Keratinocyte (primary cell): ENCODE data around the gene SELENOS. TPM values are rescaled to one million over a fixed set of nuclear protein-coding genes. Genes with fewer than 3 reads are reported as not detected.

Experiments used
- DNase-seq: peaks from one replicate; pipeline ENCODE4 v3.0.0-alpha.2; 2011; ENCODE audit warnings: low read depth, missing footprints, low spot score
- FAIRE-seq: peaks from 2 replicates; lab custom pipeline; 2011; peaks lifted over from hg19 to GRCh38; lab: Jason Lieb, UNC
- H2AFZ ChIP-seq: 2 replicates; pipeline ENCODE4 v1.6.0; 2012; ENCODE audit warnings: low read length, control low read depth, inconsistent platforms; ENCODE audit not compliant: control insufficient read depth
- H3K27ac ChIP-seq: 2 replicates; pipeline ENCODE4 v1.5.1; 2011; ENCODE audit warnings: low read length; ENCODE audit not compliant: control insufficient read depth, insufficient read depth
- H3K27me3 ChIP-seq: 3 replicates; pipeline ENCODE4 v1.6.0; 2011; ENCODE audit warnings: low read length; ENCODE audit not compliant: control insufficient read depth, insufficient read depth; ENCODE audit errors: extremely low read depth
- H3K36me3 ChIP-seq, 2 experiments: 2 replicates in 1 of 2; 3 replicates in 1 of 2; pipeline ENCODE4 v1.5.1; 2011; ENCODE audit warnings: low read length in 2 of 2, mild to moderate bottlenecking in 1 of 2; ENCODE audit not compliant: control insufficient read depth in 2 of 2, insufficient read depth in 2 of 2; ENCODE audit errors: extremely low read depth in 1 of 2
- H3K4me1 ChIP-seq: 3 replicates; pipeline ENCODE4 v1.5.1; 2011; ENCODE audit warnings: low read length; ENCODE audit not compliant: control insufficient read depth, insufficient read depth; ENCODE audit errors: extremely low read depth
- H3K4me2 ChIP-seq: 3 replicates; pipeline ENCODE4 v1.6.0; 2011; ENCODE audit warnings: low read depth, low read length; ENCODE audit not compliant: control insufficient read depth, insufficient read depth; ENCODE audit errors: extremely low read depth
- H3K4me3 ChIP-seq, 3 experiments: fragments of 200-600 bp in 1 of 3; sonication (generic) in 1 of 3; 2 replicates in 2 of 3; 3 replicates in 1 of 3; pipeline ENCODE4 v1.5.1; 2011 to 2016; ENCODE audit warnings: low read length in 3 of 3, mild to moderate bottlenecking in 3 of 3, control low read depth in 2 of 3, inconsistent platforms in 1 of 3, low read depth in 1 of 3, mixed read lengths in 1 of 3, mixed run types in 1 of 3, moderate library complexity in 1 of 3; ENCODE audit not compliant: control insufficient read depth in 2 of 3, insufficient read depth in 2 of 3; ENCODE audit errors: extremely low read depth in 1 of 3
- H3K79me2 ChIP-seq: 2 replicates; pipeline ENCODE4 v1.6.0; 2012; ENCODE audit warnings: low read length; ENCODE audit not compliant: control insufficient read depth, insufficient read depth
- H3K9ac ChIP-seq: 3 replicates; pipeline ENCODE4 v1.6.0; 2011; ENCODE audit warnings: low read length; ENCODE audit not compliant: control insufficient read depth, insufficient read depth; ENCODE audit errors: extremely low read depth
- H3K9me1 ChIP-seq: 3 replicates; pipeline ENCODE4 v1.6.0; 2011; ENCODE audit warnings: low read length; ENCODE audit not compliant: control insufficient read depth, insufficient read depth; ENCODE audit errors: extremely low read depth
- H3K9me3 ChIP-seq: 2 replicates; pipeline ENCODE4 v1.5.1; 2012; ENCODE audit warnings: low read depth, low read length; ENCODE audit not compliant: control insufficient read depth
- H4K20me1 ChIP-seq: 3 replicates; pipeline ENCODE4 v1.6.0; 2011; ENCODE audit warnings: low read length; ENCODE audit not compliant: control insufficient read depth, insufficient read depth; ENCODE audit errors: extremely low read depth
- CTCF ChIP-seq, 3 experiments: IDR thresholded peaks in 1 of 3; conservative IDR thresholded peaks in 1 of 3; optimal IDR thresholded peaks in 1 of 3; 2 replicates in 2 of 3; 3 replicates in 1 of 3; pipeline versions ENCODE3 to v1.5.1; 2011; ENCODE audit warnings: low read length in 3 of 3, mild to moderate bottlenecking in 3 of 3, moderate library complexity in 2 of 3, control low read depth in 1 of 3, inconsistent platforms in 1 of 3; ENCODE audit not compliant: insufficient read depth in 2 of 3; ENCODE audit errors: extremely low read depth in 1 of 3
- EZH2 ChIP-seq: IDR thresholded peaks from one replicate; pipeline ENCODE4 v1.6.1; 2012; ENCODE audit warnings: inconsistent platforms, mild to moderate bottlenecking, low read length, moderate library complexity
- dilution Hi-C: fragments of 300-500 bp; cut with MboI; formaldehyde crosslinking; loops from one replicate; pipeline ENCODE4 v1.7.0; 2020; ENCODE audit warnings: low sequenced_read_pairs; ENCODE audit not compliant: extremely low pct_ligation_motif_present
- polyA plus RNA-seq, 5 experiments: library from polyadenylated mRNA; depleted of rRNA in 3 of 5; stranded (reverse) in 3 of 5; stranded (forward) in 1 of 5; unstranded in 1 of 5; fragments of >200 nt; gene quantifications; 1 replicate in 1 of 5; 2 replicates in 3 of 5; 3 replicates in 1 of 5; pipeline versions ENCODE4 v1.2.1 to v1.2.3, GENCODE V29; 2011 to 2012; ENCODE audit warnings: missing spikeins in 2 of 5, low read depth in 1 of 5, low replicate concordance in 1 of 5

SELENOS gene
- polyA plus RNA-seq, 1 donor (not counting 4 experiments of a cell fraction or from before 2014, with no cell fraction given), result 82.2 TPM

DNA sequence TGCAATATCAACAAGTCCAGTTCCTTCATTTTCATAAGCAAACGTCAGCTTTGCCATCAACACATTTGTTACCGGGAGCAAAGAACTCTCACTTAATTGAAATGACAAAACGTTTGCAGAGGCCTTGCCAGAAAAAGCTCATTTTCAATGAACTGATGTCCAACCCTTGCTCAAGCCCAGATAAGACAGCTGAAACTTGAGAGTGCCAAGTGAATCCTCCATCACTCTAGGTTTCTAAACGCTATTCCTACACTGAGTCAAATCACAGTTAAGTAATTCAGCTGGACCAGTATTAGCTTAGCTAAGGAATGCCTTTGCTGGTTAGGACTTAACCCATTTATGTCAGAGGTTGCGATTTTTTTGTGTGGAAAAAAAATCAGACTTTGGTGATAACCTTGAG is 36.9 kb downstream of the SELENOS start:
- Histone ChIP-seq H2AFZ (no peak overlapping the region), H3K9me1 (peaks cover 8% of the 10 kb centered on the region), H3K27ac (no peak overlapping the region), H3K4me3 (no peak overlapping the region), H3K9me3 (no peaks in the 10 kb centered on the region), H3K79me2 (peaks cover 95% of the 10 kb centered on the region), H3K9ac (no peak overlapping the region), H3K36me3 (peaks cover 4 to 10% of the 10 kb centered on the region in 2 experiments), H3K4me1 (peaks cover 21% of the 10 kb centered on the region), H3K4me2 (no peak overlapping the region), H3K27me3 (no peaks in the 10 kb centered on the region), H4K20me1 (peaks cover 25% of the 10 kb centered on the region)
- TF ChIP-seq EZH2, result no peak
- TF ChIP-seq CTCF (optimal IDR thresholded peaks at IDR 0.05 in 1 of 3, IDR thresholded peaks at IDR 0.05 in 1 of 3, conservative IDR thresholded peaks at IDR 0.05 in 1 of 3; ENCODE audit: extremely low read depth in 1 of 3, insufficient read depth in 2 of 3, low read length in 3 of 3), result no peak
- no peak for DNase-seq
- dilution Hi-C loops, result no loop called here
- FAIRE-seq, result no peak

- H3K27me3 ChIP-seq, result no peaks in the 10 kb centered on the region
- no peak overlapping the region for H3K4me2 ChIP-seq
- no peak for DNase-seq
- H3K4me1 ChIP-seq, result peaks cover 20% of the 10 kb centered on the region
- peaks cover 95% of the 10 kb centered on the region for H3K79me2 ChIP-seq
- H3K9me1 ChIP-seq, result peaks cover 6% of the 10 kb centered on the region
- H3K27ac ChIP-seq, result no peak overlapping the region
- no peaks in the 10 kb centered on the region for H3K9me3 ChIP-seq
- no peak overlapping the region for H3K9ac ChIP-seq
- H4K20me1 ChIP-seq, result peaks cover 21% of the 10 kb centered on the region
- no peak overlapping the region for H2AFZ ChIP-seq
- H3K4me3 ChIP-seq, result no peak overlapping the region
- TF ChIP-seq CTCF (optimal IDR thresholded peaks at IDR 0.05 in 1 of 3, IDR thresholded peaks at IDR 0.05 in 1 of 3, conservative IDR thresholded peaks at IDR 0.05 in 1 of 3; ENCODE audit: extremely low read depth in 1 of 3, insufficient read depth in 2 of 3, low read length in 3 of 3) (no peak), EZH2 (no peak)
- no peak for FAIRE-seq
- peaks cover 10 to 16% of the 10 kb centered on the region in 2 experiments for H3K36me3 ChIP-seq
- dilution Hi-C loops, result no loop called here
Measured at GRCh38 chr15:101239724-101240136, 37.6 kb downstream of the SELENOS start.
